Breast epithelium (tissue), 3 donors: Measurements from ENCODE around the gene RINL.

Experiments
- CTCF ChIP-seq, 3 donors: fragments of 450-650 bp; IDR thresholded peaks; one replicate each; pipeline ENCODE4 v1.5.1; 2016 to 2017; ENCODE audit warnings: antibody characterized with exemption in 3 of 3, mild to moderate bottlenecking in 3 of 3, moderate library complexity in 3 of 3
- POLR2A ChIP-seq: fragments of 450-650 bp; IDR thresholded peaks from one replicate; pipeline ENCODE4 v1.6.1; 2016; ENCODE audit warnings: antibody characterized with exemption, mild to moderate bottlenecking, moderate library complexity

- TF ChIP-seq POLR2A, result no peak
- TF ChIP-seq CTCF (IDR thresholded peaks at IDR 0.05), result no peak
These were observed 45.0 kb downstream of the RINL start for GRCh38 chr19:38833092-38833425.
